ENCODE data around the gene JPT1.
"Not testable (repeated sequence)": the region's sequence is repeated elsewhere in the genome, so short reads cannot be mapped to it uniquely, and the experiment has no call there.

Gene JPT1, protein sequence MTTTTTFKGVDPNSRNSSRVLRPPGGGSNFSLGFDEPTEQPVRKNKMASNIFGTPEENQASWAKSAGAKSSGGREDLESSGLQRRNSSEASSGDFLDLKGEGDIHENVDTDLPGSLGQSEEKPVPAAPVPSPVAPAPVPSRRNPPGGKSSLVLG

DNA sequence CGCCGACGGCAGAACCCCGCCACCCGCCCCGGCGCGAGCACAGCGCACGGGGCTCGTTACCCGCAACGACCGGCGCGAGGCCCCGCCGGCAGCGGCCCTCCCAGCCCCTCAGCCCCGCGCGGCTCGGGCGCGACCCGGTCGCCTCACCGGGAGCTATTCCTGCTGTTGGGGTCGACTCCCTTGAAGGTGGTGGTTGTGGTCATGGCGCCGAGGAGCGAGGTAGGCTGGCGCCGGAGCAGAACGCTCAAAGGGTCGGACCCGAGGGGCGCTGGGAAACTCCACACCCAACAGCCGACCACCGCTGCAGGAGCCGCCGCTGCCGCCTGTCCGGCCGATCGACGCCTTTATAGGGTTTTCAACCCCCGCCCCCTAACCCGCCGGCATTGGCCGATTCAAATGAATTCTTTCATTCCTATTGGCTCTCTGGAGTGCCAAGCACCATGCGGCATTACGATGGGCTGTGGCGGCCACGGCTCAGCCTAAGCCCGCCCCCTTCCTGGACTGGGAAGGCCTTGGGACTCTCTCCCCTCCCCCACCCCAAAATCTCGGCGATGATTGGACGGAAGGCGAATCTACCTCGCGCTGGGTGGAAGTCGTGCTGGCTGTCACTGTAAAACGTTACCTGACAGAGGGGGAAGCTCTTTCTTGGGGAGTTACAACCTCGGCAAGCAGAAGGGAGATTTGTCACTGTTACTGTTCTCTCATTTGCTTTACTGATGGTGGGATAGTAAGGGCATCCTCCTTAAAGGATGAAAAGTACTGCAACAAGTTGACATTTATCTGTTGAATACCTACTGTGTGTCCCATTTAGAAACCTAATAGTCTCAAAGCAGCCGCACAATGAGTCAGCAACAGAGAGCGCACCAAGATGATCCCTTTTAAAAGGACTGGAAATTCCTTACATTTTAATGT is at the start of gene JPT1:
Gene JPT1 (minus strand): TSS at position 318 of the 912 bp plus-strand sequence. CDS start 115 bp downstream, at position 203.
- DNase-seq (ENCODE audit: low read depth) = peak; percentile 87

DNA sequence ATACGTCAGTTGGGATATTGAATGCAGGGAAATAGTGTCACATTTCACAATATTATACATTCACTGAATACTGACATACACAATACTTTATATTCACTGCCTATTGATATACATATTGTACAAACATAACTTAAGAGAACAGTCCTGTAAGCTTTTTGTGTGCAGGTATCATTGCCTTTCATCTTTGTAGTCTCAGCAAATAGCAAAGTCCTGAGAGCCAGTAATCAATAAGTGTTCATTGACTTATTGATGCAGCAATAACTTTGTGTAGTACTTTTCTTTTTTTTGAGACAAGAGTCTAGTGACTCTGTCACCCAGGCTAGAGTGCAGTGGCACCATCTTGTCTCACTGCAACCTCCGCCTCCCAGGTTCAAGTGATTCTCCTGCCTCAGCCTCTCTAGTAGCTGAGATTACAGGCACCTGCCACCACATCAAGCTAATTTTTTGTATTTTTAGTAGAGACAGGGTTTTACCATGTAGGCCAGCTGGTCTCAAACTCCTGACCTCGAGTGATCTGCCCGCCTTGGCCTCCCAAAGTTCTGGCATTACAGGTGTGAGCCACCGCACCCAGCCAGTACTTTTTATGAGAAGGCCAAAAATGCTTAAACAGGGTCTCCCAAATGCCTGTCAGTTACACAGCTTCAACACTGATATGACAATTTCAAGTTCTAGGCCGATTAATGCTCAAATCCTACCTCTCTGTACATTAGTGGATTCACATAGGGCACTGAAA is 45.7 kb upstream of the JPT1 start:
- DNase-seq (ENCODE audit: low read depth) = no peak

DNA sequence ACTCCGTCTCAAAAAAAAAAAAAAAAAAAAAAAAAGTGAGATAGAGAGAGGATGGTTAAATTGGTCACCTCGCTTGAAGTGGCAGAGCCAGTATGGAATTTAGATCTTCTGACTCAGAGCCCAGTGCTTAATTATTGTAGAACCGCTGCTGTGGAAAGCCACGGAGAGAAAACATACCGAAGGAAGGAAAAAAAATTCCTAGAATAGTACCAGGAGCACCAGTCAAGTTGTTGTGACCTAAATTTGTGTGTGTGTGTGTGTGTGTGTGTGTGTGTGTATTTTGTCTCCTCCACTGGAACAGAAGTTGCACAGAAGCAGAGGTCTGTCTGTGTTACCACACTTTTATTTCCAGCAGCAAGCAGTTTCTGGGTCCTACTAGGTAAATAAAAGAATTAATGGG is 40.6 kb upstream of the JPT1 start:
- DNase-seq (ENCODE audit: low read depth) = no peak

DNA sequence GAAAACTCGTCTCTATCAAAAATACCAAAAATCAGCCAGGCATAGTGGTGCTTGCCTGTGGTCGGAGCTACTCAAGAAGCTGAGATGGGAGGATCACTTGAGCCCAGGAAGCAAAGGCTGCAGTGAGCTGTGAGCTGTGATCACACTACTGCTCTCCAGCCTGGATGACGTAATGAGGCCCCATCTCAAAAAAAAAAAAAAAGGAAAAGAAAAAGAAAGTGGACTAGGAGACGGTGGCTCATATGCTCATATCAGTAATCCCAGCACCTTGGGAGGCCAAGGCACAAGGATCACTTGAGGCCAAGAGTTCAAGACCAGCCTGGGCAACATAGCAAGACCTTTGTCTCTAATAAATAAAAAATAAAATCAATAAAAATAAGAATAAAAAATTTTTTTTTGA is 37.3 kb upstream of the JPT1 start:
- no peak for DNase-seq (ENCODE audit: low read depth)

DNA sequence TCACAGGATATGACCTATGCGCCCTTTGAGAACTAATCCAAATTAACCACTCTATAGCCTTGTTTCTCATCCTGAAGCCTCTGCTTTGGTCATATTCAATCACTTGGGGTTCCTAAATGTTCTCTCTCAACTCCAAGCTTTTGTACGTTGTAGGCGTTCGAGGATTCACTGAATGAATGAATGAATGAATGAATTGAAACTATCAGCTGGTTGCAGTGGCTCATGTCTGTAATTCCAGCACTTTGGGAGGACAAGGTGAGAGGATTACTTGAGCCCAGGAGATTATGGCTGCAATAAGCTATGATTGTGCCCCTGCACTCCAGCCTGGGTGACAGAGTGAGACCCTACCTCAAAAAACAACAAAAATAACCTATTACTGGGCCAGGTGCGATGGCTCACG is 34.3 kb upstream of the JPT1 start:
- no peak for DNase-seq (ENCODE audit: low read depth)

DNA sequence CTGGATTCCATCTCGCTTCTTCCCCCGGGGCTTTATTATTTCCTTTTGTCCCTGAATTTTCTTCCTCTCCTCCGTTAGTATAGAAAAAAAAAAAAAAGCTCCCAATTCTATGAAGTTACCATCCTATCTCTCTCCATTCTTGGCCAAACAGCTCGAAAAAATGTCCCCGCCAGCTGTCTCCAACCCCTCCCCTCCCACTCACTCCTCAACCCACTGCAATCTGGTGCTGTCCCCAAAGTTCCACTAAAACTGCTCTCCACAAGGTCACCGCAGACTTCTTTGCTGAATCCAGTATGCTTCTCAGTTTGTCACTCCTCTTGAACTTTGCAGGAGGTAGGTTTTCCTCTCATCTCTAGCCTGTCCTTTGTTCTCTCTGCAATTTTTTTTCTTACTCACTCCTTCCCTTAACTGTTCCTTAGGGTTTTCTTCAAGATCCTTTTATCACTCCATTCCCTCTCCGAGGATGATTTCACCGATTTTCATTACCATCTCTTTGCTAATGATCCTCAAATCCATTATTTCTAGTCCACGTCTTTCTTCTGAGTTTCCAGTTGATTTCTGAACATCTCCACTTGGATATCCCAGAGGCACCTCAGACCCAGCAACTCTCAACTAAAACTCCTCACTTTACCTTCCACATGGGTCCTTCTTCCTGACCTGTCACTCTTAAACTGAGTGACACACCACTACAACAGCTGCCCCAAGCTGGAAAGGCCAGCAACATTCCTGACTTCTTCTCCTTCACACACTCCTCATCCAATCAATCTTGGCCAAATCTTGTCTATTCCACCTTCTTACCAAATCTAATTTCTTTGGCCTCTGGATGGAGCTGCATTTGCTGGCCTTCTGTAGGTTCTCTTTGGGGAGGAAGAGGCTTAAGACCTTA is 29.9 kb upstream of the JPT1 start:
- no peak for DNase-seq (ENCODE audit: low read depth)

DNA sequence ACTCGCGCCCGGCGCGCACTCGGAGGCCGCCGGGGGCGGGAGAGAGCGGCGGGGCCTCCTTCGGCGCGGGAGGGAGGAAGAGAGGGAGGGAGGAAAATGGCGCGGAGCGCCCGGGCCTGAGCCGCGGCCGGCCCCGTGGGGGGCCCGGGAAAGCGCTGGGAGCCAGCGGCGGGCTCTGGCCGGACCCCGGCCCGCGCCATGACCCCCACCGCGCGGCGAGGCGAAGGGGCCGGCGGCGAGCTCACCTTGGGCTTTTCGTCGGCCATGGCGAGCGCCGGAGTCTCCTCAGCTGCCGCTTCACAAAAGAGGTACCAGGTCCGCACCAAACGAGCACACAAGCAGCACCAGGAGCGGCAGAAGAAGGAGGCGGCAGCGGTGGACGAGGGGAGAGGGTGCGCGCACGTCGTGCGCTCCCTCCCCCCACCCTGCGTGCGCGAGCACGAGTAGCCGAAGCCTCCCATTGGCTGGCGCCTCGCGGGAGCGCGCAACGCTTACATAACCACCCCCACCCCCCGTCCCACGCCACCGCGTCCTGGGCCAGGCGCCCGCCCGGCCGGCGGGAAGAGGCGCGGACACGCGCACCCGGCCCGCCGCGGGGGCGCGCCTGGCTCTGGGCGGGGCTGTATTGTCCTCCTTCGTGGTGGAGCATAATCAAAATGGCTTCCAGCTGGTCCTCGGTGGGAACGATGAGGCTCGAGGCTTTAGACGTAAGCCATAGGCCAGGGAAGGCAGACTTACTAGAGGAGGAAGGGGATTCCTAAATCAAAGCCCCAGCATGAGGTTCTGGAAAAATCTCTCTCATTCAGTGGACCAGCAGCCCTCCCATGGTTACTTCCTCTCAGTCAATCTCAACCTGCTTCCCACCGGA is 28.5 kb upstream of the JPT1 start, which contains the start of gene SUMO2:
Gene SUMO2 (minus strand): TSS at position 391 of the 868 bp plus-strand sequence. CDS start 125 bp downstream, at position 266.
- DNase-seq (ENCODE audit: low read depth) = peak; percentile 68

DNA sequence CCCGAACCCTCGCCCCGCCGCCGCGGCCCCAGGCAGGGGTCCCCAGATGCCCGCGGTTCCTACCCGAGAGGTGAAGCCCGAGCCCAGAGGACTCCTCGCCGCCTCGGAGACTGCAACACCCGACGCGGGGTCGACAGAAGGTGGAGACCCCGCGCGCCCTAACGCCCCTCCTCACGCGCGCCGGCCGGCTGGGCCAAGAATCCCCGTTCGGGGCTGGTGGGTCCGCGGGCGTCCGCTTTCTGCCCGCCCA is 27.9 kb upstream of the JPT1 start:
- no peak for DNase-seq (ENCODE audit: low read depth)

DNA sequence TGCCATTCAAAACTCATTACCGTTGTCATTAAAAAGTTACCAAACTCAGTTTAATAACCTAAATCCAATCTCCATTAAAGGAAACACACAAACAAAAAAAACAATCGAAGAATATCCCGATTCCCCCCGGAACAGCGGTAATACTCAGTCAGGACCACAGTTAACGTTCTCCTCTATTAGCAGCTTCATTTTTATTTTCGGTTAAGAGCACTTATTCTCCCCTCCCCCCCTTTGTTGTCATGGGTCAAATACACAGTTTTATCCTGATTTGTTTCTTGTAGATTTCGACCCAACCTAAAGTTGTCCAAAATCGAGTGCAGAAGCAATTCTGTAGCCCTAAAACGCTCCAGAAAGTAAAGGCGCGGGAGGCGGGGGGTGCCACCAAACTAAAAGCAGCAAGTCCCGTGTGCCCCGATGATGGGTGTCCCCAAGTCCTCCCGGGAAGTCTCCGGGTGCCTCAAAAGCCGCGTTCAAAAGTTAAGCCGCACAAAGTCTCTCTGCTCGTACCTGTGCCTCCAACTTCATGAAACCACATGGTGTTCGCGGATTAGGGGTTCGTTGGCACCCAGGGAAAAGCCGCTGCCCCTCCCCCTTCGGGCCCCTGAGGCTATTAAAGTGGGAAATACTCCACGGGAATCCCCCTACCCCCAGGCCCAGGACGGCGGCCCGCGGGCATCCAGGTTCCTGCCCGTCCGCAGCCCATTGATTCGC is 27.5 kb upstream of the JPT1 start:
- no peak for DNase-seq (ENCODE audit: low read depth)

DNA sequence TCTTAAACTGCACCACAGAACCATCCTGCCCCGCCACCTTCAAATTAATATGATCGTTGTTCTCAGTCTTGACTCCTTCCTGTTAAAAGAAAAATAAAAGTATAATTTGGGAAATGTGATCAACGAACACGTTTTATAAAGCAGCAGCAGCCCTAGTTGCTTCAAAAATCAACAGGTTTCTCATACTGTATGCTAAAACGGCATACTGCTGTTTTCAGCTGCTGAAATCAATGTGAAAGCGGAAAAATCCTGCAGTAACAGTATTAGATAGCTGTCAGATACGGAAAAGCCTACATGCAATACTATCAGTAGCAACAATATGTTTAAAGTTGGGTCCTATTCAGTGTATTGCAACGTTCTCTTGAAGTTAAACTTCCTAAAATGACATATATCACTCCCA is 26.8 kb upstream of the JPT1 start:
- DNase-seq (ENCODE audit: low read depth) = no peak

DNA sequence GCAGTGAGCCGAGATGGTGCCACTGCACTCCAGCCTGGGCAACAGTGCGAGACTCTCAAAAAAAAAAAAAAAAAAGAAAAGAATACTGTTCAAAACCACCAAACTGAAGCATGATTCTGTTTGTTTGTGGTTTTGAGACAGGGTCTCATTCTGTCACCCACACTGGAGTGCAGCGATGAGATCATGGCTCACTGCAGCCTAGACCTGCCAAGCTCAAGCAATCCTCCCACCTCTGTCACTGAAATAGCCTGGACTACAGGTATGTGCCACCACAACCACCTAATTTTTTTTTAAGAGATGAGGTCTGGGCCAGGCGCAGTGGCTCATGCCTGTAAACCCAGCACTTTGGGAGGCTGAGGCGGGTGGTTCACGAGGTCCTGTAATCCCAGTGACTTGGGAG is 24.1 kb upstream of the JPT1 start:
- no peak for DNase-seq (ENCODE audit: low read depth)

DNA sequence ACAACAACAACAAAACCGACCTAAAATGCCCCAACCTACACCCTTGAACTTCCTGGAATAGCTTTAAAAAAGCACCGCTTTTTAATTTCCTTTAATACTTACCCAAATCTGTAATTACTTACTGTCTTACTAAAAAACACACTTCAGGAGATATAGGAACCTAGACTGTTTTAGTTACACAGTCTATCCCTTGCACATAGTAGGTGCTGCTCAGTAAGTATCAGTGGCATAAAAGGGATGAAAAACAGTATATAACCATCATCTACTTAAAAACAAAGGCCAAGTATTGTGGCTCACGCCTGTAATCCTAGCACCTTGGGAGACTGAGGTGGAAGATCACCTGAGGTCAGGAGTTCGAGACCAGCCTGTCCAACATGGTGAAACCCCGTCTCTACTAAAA is 22.3 kb upstream of the JPT1 start:
- DNase-seq (ENCODE audit: low read depth) = no peak

DNA sequence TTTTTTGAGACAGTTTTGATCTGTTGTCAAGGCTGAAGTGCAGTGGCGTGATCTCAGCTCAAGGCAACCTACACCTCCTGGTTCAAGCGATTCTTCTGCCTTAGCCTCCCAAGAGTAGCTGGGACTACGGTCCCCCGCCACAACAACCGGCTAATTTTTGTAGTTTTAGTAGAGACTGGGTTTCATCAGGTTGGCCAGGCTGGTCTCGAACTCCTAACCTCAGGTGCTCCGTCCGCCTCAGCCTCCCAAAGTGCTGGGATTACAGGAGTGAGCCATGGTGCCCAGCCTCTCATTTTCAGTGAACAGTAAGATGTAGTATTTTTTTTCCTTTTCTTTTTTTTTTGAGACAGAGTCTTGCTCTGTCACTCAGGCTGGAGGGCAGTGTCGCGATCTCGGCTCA is 20.7 kb upstream of the JPT1 start:
- DNase-seq (ENCODE audit: low read depth) = no peak

DNA sequence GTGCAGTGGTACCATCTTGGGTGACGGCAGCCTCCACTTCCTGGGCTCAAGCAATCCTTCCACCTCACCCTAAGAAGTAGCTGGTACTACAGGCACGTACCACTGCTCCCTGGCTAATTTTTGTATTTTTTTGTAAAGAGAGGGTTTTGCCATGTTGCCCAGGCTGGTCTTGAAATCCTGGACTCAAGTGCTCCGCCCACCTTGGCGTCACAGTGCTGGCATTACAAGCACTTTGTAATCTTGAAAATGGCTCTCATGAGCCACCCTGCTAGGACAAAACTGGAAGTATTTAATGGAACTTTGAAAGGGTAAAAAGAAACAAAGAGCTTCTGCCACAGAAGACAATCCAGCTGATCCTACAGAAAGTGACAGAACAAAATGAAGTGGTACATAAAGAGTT is 19.2 kb upstream of the JPT1 start:
- no peak for DNase-seq (ENCODE audit: low read depth)

DNA sequence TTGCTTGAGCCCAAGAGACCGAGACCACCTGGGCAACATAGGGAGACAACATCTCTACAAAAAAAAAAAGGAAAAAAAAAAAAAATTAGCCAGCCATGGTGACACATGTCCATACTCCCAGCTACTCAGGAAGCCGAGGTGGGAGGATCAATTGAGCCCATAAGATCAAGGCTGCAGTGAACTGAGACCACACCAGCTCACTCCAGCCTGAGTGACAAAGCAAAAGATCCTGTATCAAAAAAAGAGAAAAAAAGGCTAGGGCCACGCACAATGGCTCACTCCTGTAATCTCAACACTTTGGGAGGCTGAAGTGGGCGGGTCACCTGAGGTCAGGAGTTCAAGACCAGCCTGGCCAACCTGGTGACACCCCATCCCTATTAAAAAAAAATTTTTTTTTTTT is 14.7 kb upstream of the JPT1 start:
- DNase-seq (ENCODE audit: low read depth) = no peak

DNA sequence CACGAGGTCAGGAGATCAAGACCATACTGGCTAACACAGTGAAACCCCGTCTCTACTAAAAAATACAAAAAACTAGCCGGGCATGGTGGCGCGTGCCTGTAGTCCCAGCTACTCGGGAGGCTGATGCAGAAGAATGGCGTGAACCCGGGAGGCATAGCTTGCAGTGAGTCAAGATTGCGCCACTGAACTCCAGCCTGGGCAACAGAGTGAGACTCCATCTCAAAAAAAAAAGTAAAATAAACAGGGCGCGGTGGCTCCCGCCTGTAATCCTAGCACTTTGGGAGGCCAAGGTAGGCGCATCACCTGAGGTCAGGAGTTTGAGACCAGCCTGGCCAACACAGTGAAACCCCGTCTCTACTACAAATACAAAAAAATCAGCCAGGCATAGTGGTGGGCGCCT is 10.3 kb upstream of the JPT1 start:
- not testable (repeated sequence) for DNase-seq (ENCODE audit: low read depth)

DNA sequence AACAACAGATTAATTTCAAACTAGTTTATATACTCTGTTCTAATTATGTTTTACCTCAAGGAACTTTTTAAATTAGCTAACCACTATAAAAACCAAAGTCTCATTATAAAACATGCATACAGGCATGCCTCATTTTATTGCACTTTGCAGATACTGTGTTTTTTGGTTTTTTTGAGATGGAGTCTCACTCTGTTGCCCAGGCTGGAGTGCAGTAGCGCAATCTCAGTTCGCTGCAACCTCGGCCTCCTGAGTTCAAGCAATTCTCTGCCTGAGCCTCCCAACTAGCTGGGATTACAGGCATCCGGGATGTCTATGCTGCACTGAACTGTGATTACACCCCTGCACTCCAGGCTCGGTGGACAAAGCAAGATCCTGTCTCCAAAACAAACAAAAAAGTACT is 8.8 kb upstream of the JPT1 start:
- DNase-seq (ENCODE audit: low read depth) = no peak

DNA sequence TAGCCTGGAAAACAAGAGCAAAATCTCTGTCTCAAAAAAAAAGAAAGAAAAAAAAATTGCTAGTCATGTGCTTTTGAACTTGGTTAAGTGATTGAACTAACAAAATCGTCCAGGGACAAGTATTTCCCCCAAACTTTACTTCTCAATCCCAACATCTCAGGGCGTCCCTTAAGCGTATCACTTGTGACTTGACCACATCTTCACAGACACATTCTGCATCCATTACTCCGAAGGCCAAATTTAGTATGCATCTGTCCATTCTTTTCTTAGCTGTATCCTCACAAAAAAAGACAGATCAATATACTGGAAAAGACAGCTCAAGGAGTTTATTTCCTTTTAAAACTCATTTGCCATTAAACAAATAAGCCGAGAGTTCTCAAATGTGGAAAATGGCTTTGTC is 5.9 kb upstream of the JPT1 start:
- no peak for DNase-seq (ENCODE audit: low read depth)

DNA sequence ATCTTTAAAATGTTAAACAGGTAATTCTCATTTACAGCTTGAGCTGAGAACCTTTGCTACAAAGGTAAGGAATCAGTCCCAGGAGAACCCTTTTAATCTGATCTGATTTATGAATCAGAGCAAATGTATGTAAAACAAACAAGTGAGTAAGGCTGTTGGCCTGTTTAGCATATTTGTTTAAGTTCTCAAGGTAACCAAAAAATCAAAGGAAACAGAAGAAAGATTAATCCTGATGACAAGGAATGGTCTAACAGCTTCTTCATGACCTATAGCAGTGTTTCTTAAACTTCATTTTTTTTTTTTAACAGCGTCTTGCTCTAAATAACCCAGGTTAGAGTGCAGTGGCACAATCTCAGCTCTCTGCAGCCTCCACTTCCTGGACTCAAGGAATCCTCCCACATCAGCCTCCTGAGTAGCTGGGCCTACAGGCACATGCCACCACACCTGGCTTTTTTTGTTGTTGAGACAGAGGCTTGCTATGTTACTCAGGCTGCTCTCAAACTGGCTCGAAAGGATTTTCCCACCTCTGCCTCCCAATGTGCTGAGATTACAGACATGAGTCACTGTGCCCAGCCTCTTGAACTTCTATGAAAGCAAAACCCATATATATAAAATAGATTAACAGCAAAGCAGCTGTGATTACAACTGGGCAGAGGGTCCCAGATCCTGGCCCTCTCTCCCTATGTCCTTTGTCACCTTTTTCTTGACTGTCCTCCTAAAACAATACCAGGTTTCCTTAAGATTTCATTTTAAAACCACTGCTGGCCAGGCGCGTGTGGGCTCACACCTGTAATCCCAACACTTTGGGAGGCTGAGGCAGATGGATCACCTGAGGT is 5.1 kb upstream of the JPT1 start:
- DNase-seq (ENCODE audit: low read depth) = peak; percentile 65

DNA sequence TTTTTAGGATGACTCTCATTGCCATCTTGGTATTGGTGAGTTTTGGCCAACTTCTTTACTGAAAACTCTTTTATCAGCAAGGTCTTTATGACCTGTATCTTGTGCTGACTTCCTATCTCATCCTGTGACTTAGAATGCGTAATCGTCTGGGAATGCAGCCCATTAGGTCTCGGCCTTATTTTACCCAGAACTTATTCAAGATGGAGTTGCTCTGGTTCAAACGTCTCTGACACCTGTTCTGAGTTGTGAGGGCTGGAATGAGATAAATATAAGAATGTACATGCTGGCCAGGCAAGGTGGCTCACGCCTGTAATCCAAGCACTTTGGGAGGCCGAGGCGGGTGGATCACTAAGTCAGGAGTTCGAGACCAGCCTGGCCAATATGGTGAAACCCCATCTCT is 4.2 kb upstream of the JPT1 start:
- DNase-seq (ENCODE audit: low read depth) = not testable (repeated sequence)

All from non-pigmented ciliary epithelial cell (primary cell).